ENCODE measurements around the gene VIL1.

GRCh38 chr2:218397820-218398436 is 21.0 kb upstream of the VIL1 start:
- TF ChIP-seq POLR2AphosphoS5 (IDR thresholded peaks at IDR 0.05; ENCODE audit: low read depth, low read length) = peak; percentile 68
- TF ChIP-seq CTCF (IDR thresholded peaks at IDR 0.05 in 2 of 3, conservative IDR thresholded peaks at IDR 0.05 in 1 of 3; ENCODE audit: borderline replicate concordance in 1 of 3, insufficient read depth in 1 of 3, low read depth in 2 of 3, low read length in 2 of 3) = no peak
- peak; percentile 69 for TF ChIP-seq POLR2A (IDR thresholded peaks at IDR 0.05; ENCODE audit: borderline replicate concordance, extremely low read depth, insufficient read depth, insufficient read length)
- no peak for TF ChIP-seq SRF (IDR thresholded peaks at IDR 0.05; ENCODE audit: low read depth)
- no peak for TF ChIP-seq REST (IDR thresholded peaks at IDR 0.05; ENCODE audit: low read depth)
- no peak for TF ChIP-seq ZNF274 (IDR thresholded peaks at IDR 0.05; ENCODE audit: low read depth, low read length)
- no peak for TF ChIP-seq EZH2 (IDR thresholded peaks at IDR 0.05)
- no peak for TF ChIP-seq YY1 (IDR thresholded peaks at IDR 0.05; ENCODE audit: extremely low read depth, insufficient replicate concordance, low read depth, low read length)
- TF ChIP-seq FOSL1 (IDR thresholded peaks at IDR 0.05; ENCODE audit: low read depth) = no peak
- TF ChIP-seq CEBPB (IDR thresholded peaks at IDR 0.05; ENCODE audit: low read depth) = no peak
- no peak for TF ChIP-seq SP1 (IDR thresholded peaks at IDR 0.05; ENCODE audit: low read depth)
- TF ChIP-seq TCF7L2 (IDR thresholded peaks at IDR 0.05; ENCODE audit: borderline replicate concordance, extremely low read depth, insufficient read depth, insufficient read length) = peak; percentile 35
- no peak for TF ChIP-seq RAD21 (IDR thresholded peaks at IDR 0.05; ENCODE audit: low read depth)
